GM10266 (cell line): ENCODE results near the gene KCP.
A peak's percentile ranks its signal among the peaks of the same experiment; 100 is the strongest.

ENCODE experiments used
- DNase-seq: peaks from one replicate; pipeline ENCODE4 v3.0.0; 2012; ENCODE audit errors: extremely low spot score
- CTCF ChIP-seq: IDR thresholded peaks from 2 replicates; pipeline ENCODE4 v1.5.1; 2012; ENCODE audit warnings: mild to moderate bottlenecking, low read depth; ENCODE audit not compliant: control insufficient read depth, insufficient read depth; ENCODE audit errors: missing control alignments

The KCP gene

GRCh38 chr7:128904381-128905197 is 5.9 kb downstream of the KCP start:
- TF ChIP-seq CTCF, result peak; percentile 68
- peak; percentile 87 for DNase-seq

DNA sequence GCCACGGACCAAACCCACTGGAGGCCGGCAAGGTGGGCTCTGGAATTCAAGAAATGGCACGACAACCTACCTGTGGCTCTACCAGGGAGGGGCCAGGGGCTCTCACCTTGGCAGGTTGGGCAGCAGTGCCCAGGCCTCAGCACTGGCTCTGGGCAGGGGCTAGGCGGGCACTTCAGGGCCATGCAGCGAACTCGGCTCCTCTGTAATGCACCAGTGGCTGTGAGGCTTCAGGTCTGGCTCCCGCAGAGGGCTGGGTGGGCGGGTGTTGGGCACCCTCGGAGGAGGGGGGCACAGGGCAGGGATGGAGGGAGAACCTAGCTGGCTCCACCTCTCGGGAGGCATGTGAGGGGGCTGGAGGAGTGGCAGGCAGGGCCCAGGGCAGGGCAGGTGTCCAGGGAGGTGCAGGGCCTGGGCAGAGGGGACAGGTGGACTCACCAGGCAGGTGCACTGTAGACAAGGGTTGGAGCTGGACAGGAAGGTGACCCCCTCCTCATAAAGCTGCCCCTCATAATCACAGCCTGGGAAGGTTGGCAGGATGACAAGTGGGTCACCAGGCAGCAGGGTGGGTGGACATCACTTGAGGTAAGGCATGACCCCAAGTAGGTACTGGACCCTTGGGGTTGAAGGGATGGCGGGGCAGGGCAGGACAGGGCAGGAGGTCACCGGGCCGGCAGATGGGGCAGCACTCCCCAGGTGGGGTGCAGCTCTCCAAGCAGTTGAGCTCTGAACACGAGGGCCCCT is 6.7 kb downstream of the KCP start:
- DNase-seq, result no peak
- TF ChIP-seq CTCF, result no peak

GRCh38 chr7:128902761-128903585 is 7.5 kb downstream of the KCP start:
- no peak for DNase-seq
- TF ChIP-seq CTCF, result no peak

- DNase-seq, result no peak
- no peak for TF ChIP-seq CTCF
Measured at GRCh38 chr7:128900237-128900636, 10.3 kb downstream of the KCP start.

GRCh38 chr7:128899392-128899791 is 11.1 kb downstream of the KCP start:
- TF ChIP-seq CTCF, result no peak
- no peak for DNase-seq

DNA sequence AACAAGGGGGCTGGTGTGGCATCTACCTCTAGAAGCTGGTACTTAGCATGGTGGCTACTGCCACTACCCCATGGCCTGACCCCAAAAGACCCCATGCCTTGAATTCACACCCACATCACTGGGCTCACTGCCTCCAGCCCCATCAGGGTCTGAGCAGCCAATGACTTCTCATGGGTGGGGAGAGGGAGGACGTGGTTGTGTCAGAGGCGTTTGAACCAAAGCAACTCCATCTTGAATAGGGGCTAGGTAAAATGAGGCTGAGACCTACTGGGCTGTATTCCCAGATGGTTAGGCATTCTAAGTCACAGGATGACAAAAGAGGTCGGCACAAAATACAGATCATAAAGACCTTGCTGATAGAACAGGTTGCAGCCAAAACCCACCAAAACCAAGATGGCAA is 15.2 kb downstream of the KCP start:
- TF ChIP-seq CTCF, result no peak
- no peak for DNase-seq

- TF ChIP-seq CTCF, result no peak
- DNase-seq, result no peak
Measured at GRCh38 chr7:128894101-128894440, 16.4 kb downstream of the KCP start.
